K562 (cell line): ENCODE data around the gene NECTIN4. TPM values are rescaled to one million over a fixed set of nuclear protein-coding genes. Genes with fewer than 3 reads are reported as not detected.

Experiments used
- BRF2 ChIP-seq: IDR thresholded peaks from 3 replicates; pipeline ENCODE4 v1.6.1; 2011; ENCODE audit warnings: borderline replicate concordance, mild to moderate bottlenecking; ENCODE audit not compliant: insufficient read length, insufficient read depth
- CREB1 ChIP-seq, 2 experiments: sonication (generic) in 1 of 2; formaldehyde crosslinking in 1 of 2; IDR thresholded peaks; 2 replicates each; pipeline versions ENCODE4 v1.6.1 to v1.8.0; 2012 to 2022; ENCODE audit warnings: inconsistent platforms in 1 of 2, mild to moderate bottlenecking in 1 of 2, missing genetic modification reagents in 1 of 2, moderate library complexity in 1 of 2
- CREBBP ChIP-seq: IDR thresholded peaks from one replicate; pipeline ENCODE4 v1.6.1; 2012; ENCODE audit warnings: low read depth, mild to moderate bottlenecking, control low read depth, inconsistent platforms, low read length
- CTBP1 ChIP-seq: fragments of 450-650 bp; IDR thresholded peaks from 2 replicates; pipeline ENCODE4 v1.6.1; 2016; ENCODE audit warnings: borderline replicate concordance
- DACH1 ChIP-seq: fragments of 450-650 bp; IDR thresholded peaks from 2 replicates; pipeline ENCODE4 v1.6.1; 2018; ENCODE audit not compliant: partially characterized antibody
- ESRRA ChIP-seq: fragments of 450-650 bp; IDR thresholded peaks from 2 replicates; pipeline ENCODE4 v1.6.1; 2014; ENCODE audit warnings: low read depth, mild to moderate bottlenecking, moderate library complexity, borderline replicate concordance
- EWSR1 ChIP-seq: fragments of 450-650 bp; IDR thresholded peaks from 2 replicates; pipeline ENCODE4 v1.6.1; 2018; ENCODE audit warnings: borderline replicate concordance, mild to moderate bottlenecking, low read depth, moderate library complexity; ENCODE audit not compliant: partially characterized antibody
- GATAD2B ChIP-seq: fragments of 450-650 bp; IDR thresholded peaks from 2 replicates; pipeline ENCODE4 v1.6.1; 2017; ENCODE audit warnings: mild to moderate bottlenecking, borderline replicate concordance
- HSF4 ChIP-seq: fragments of 250-450 bp; sonication (Bioruptor Pico); IDR thresholded peaks from 2 replicates; pipeline ENCODE4 v2.1.2; 2022; ENCODE audit warnings: mild to moderate bottlenecking, moderate library complexity, borderline replicate concordance
- KDM4B ChIP-seq, 2 experiments: fragments of 450-650 bp in 1 of 2; sonication (generic) in 1 of 2; IDR thresholded peaks; 2 replicates each; pipeline ENCODE4 v1.6.1; 2016 to 2017; ENCODE audit warnings: borderline replicate concordance in 2 of 2, antibody characterized with exemption in 1 of 2, low read depth in 1 of 2, mild to moderate bottlenecking in 1 of 2
- MYC ChIP-seq, 2 experiments: fragments of 250-450 bp in 1 of 2; sonication (Bioruptor Pico) in 1 of 2; IDR thresholded peaks; 2 replicates each; pipeline versions ENCODE4 v1.5.1 to v1.6.1; 2012 to 2021; ENCODE audit warnings: low read depth in 2 of 2, borderline replicate concordance in 1 of 2, improper control_type of control experiment in 1 of 2, low read length in 1 of 2, mild to moderate bottlenecking in 1 of 2, moderate library complexity in 1 of 2
- SAFB ChIP-seq: fragments of 200-400 bp; formaldehyde crosslinking; IDR thresholded peaks from 2 replicates; pipeline ENCODE4 v1.6.1; 2017; ENCODE audit warnings: low read depth, low read length, borderline replicate concordance
- SFPQ ChIP-seq: fragments of 200-400 bp; formaldehyde crosslinking; IDR thresholded peaks from 2 replicates; pipeline ENCODE4 v1.6.1; 2017; ENCODE audit warnings: mild to moderate bottlenecking, low read depth, low read length, moderate library complexity
- TEAD1 ChIP-seq, 2 experiments: fragments of 450-650 bp in 1 of 2; sonication (generic) in 1 of 2; formaldehyde crosslinking; IDR thresholded peaks; 2 replicates each; pipeline versions ENCODE4 v1.4.0 to v1.8.0; 2020 to 2022; ENCODE audit warnings: mild to moderate bottlenecking in 2 of 2, missing genetic modification reagents in 1 of 2
- ZFP30 ChIP-seq: fragments of 250-450 bp; sonication (Bioruptor Pico); IDR thresholded peaks from 2 replicates; pipeline ENCODE4 v1.8.0; 2022; ENCODE audit warnings: moderate library complexity, mild to moderate bottlenecking, inconsistent platforms, borderline replicate concordance
- ZNF146 ChIP-seq: IDR thresholded peaks from one replicate; pipeline ENCODE4 v1.6.1; 2018; ENCODE audit warnings: missing compliant biosample characterization; ENCODE audit not compliant: unreplicated experiment
- ZNF280A ChIP-seq: fragments of 450-650 bp; IDR thresholded peaks from 2 replicates; pipeline ENCODE4 v1.6.1; 2018; ENCODE audit warnings: mild to moderate bottlenecking, low read depth; ENCODE audit not compliant: partially characterized antibody
- ZNF449 ChIP-seq: fragments of 250-450 bp; sonication (Bioruptor Pico); IDR thresholded peaks from 2 replicates; pipeline ENCODE4 v1.8.0; 2022; ENCODE audit warnings: moderate library complexity, mild to moderate bottlenecking, inconsistent platforms
- ZZZ3 ChIP-seq: fragments of 450-650 bp; IDR thresholded peaks from 2 replicates; pipeline ENCODE4 v1.6.1; 2016; ENCODE audit warnings: antibody characterized with exemption, mild to moderate bottlenecking, moderate library complexity
- polyA plus RNA-seq, 8 experiments: library from polyadenylated mRNA; depleted of rRNA in 4 of 8; stranded (reverse) in 5 of 8; unstranded in 3 of 8; fragments of >200 nt; fragmentation: Nextera tagmentation in 2 of 8; fragmentation: Illumina TruSeq in 1 of 8; extraction: Ambion mirVana in 2 of 8; extraction: Trizol in 1 of 8; gene quantifications; 2 replicates each; pipeline versions ENCODE4 v1.2.1 to v1.2.3, GENCODE V29; 2011 to 2014; ENCODE audit warnings: inconsistent platforms in 1 of 8, missing spikeins in 1 of 8
- total RNA-seq, 7 experiments: library from RNA; depleted of rRNA in 6 of 7; stranded (reverse); fragments of >200 nt in 6 of 7; fragmentation: Illumina TruSeq in 2 of 7; extraction: Trizol in 2 of 7; gene quantifications; 2 replicates each; pipeline versions ENCODE4 v1.2.1 to v1.2.3, GENCODE V29; 2011 to 2021; ENCODE audit warnings: low replicate concordance in 1 of 7

The NECTIN4 gene
- total and polyA plus RNA-seq, 9 of the 15 experiments (the other 6 are each of a cell fraction or from before 2014, with no cell fraction given): 0.01 to 0.09 TPM; not detected in 7

GRCh38 chr1:161045736-161046604 lies 43.4 kb downstream of the NECTIN4 start, which contains the start of gene USF1 (continued):
- peak; percentile 57; the same call in 1 of the 2 replicates for TF ChIP-seq CREB1 (IDR thresholded peaks at IDR 0.05)
- TF ChIP-seq CREB1 (CRISPR knock-in tag; IDR thresholded peaks at IDR 0.05): no peak
- 0 out of 2 replicates have a peak, but pooled peaks have one; percentile 48 for TF ChIP-seq ESRRA
- TF ChIP-seq CREBBP: no peak
- TF ChIP-seq TEAD1 (CRISPR knock-in tag; IDR thresholded peaks at IDR 0.05): no peak
- no peak; the same call in 1 of the 2 replicates for TF ChIP-seq MYC (IDR thresholded peaks at IDR 0.05; ENCODE audit: low read depth, low read length)
- no peak for TF ChIP-seq MYC (CRISPR knock-in tag; IDR thresholded peaks at IDR 0.05; ENCODE audit: borderline replicate concordance, low read depth)
- TF ChIP-seq ZFP30: no peak
- no peak for TF ChIP-seq SFPQ
- TF ChIP-seq DACH1: no peak
- TF ChIP-seq ZNF146 (CRISPR knock-in tag): no peak
- TF ChIP-seq SAFB: no peak
- peak in 1 of 2 experiments; percentile 86; a peak in 1 of 4 replicates for TF ChIP-seq KDM4B (IDR thresholded peaks at IDR 0.05; ENCODE audit: borderline replicate concordance in 2 of 2, low read depth in 1 of 2)
- no peak for TF ChIP-seq HSF4 (CRISPR knock-in tag)
- TF ChIP-seq BRF2: no peak
- no peak for TF ChIP-seq ZNF280A
- TF ChIP-seq ZZZ3: no peak
- no peak for TF ChIP-seq ZNF449 (CRISPR knock-in tag)
- peak; percentile 54; the same call in 1 of the 2 replicates for TF ChIP-seq CTBP1
- no peak for TF ChIP-seq GATAD2B
- TF ChIP-seq EWSR1: no peak
